Glomerular endothelial cell (primary cell): ENCODE measurements around the gene TARS2. TPM values are rescaled to one million over a fixed set of nuclear protein-coding genes. Genes with fewer than 3 reads are reported as not detected.
A peak's percentile ranks its signal among the peaks of the same experiment; 100 is the strongest.

Experiments
- DNase-seq: peaks from one replicate; pipeline ENCODE4 v3.0.0-alpha.2; 2011; ENCODE audit warnings: low read depth, low spot score; ENCODE audit errors: extremely low read depth
- total RNA-seq: library from RNA; depleted of rRNA; stranded (reverse); fragments of >200 nt; gene quantifications from 2 replicates; pipeline ENCODE4 v1.2.3, GENCODE V29; 2015

The TARS2 gene, protein sequence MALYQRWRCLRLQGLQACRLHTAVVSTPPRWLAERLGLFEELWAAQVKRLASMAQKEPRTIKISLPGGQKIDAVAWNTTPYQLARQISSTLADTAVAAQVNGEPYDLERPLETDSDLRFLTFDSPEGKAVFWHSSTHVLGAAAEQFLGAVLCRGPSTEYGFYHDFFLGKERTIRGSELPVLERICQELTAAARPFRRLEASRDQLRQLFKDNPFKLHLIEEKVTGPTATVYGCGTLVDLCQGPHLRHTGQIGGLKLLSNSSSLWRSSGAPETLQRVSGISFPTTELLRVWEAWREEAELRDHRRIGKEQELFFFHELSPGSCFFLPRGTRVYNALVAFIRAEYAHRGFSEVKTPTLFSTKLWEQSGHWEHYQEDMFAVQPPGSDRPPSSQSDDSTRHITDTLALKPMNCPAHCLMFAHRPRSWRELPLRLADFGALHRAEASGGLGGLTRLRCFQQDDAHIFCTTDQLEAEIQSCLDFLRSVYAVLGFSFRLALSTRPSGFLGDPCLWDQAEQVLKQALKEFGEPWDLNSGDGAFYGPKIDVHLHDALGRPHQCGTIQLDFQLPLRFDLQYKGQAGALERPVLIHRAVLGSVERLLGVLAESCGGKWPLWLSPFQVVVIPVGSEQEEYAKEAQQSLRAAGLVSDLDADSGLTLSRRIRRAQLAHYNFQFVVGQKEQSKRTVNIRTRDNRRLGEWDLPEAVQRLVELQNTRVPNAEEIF
- total RNA-seq: 12.9 and 14.2 TPM in 2 replicates

- DNase-seq: peak; percentile 94
Observed at GRCh38 chr1:150486966-150487762, at the start of gene TARS2. TSS of gene TARS2 (plus strand) at chr1:150487419. CDS start at chr1:150487451, 32 bp downstream.

DNA sequence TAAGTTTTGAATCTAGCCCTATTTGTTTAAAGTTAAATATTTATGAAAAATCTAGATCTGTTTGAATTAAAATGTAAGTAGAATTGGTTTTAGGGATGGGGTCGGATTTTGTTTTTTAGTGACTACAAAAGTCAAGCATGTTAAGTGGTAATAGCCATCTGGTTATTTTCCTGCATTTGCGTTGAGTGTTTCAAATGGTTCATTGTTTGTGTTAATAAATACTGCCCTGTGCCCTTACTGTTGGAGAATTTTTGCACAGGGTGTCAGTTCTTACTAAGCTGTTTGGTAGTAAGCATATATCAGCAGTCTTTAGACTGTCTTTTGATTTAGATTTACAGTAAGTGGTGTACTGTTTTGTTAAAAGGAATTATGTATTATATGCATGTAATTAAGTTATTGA, 46.1 kb upstream of the TARS2 start:
- DNase-seq: no peak

GRCh38 chr1:150444232-150444631, 43.0 kb upstream of the TARS2 start:
- DNase-seq: no peak

DNA sequence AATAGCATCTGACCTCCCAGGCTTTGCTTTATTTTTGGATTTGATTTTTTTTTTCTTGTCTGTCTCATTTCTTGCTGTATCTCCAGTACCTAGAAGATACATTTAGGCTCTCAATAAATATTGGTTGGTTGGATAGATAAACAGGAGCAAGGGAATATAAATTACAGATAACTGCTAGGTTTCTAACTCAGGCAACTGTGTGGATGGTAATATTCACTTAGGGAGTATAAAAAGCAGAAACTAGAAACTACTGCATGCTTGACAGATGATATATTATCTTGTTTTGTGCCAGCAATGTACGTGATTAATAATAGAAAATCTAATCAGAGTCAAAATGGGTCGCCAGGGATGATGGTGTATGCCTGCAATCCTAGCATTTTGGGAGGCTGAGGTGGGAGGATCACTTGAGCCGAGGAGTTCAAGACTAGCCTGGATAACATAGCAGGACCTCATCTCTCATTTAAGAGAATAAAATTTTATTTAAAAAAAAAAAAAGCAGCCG, 31.0 kb upstream of the TARS2 start:
- no peak for DNase-seq

GRCh38 chr1:150464422-150464826, 22.8 kb upstream of the TARS2 start:
- no peak for DNase-seq

DNA sequence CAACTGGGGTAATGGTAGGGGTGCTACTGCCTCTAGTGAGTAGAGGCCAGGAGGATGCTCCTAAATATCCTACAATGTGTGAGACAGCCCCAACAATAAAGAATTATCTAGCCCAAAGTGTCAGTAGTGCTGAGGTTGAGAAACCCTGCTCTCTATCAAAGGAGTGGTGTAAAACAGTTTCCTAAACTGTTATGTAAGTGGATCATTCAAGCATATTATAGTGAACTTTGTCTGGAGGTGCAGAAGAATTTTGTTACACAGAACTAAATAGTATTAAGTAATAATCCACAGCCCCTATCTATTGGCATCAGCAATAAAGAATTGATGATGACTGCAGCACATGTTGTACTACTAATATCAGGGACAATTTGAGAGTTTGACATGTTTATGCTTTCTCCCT, 20.3 kb upstream of the TARS2 start:
- DNase-seq: no peak

DNA sequence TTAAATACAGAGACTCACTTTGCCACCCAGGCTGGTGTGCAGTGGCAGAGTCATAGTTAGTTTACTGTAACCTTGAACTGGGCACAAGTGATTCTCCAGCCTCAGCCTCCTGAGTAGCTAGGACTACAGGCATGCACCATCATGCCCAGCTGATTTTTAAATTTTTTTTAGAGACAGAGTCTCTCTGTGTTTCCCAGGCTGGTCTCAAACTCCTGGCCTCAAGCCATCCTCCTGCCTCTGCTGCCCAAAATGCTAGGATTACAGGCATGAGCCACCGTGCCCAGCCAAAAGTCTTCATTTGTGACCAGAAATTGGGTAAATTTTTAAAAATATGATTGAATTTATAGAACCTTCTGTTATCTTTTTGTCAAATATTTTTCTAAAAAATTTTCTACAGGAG, 17.9 kb upstream of the TARS2 start:
- no peak for DNase-seq

DNA sequence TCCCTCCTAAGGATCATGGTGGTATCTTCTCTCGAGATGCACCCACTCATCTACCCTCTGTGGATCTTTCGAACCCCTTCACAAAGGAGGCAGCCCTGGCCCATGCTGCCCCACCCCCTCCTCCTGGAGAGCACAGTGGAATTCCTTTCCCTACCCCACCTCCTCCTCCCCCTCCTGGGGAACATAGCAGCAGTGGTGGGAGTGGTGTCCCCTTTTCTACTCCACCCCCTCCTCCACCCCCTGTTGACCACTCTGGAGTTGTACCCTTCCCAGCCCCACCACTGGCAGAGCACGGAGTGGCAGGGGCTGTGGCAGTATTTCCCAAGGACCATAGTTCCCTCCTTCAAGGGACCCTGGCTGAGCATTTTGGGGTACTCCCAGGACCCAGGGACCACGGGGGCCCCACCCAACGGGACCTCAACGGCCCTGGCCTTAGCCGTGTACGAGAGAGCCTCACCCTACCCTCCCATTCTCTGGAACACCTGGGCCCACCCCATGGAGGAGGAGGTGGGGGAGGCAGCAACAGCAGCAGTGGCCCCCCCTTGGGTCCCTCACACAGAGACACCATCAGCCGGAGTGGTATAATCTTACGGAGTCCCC, 14.5 kb upstream of the TARS2 start:
- DNase-seq: no peak

DNA sequence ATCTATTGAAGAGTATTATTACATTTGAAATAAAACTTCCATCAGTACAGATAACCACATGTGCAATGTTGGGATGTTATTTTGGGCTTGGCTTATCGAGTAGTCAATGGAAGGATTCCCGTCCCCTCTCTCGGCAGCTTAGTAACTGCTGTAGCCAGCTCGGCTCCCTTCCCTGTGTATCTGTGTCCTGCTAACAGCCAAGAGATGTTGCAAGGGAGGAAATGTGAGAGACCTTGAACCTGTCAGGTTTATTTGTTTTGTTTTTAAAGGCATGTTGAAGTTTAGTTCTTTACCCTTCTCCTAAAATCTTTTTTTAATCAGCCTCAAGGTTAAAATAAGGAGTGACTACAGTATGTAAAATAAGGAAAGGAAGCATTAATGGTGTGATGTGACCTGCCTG, 13.6 kb upstream of the TARS2 start:
- DNase-seq: no peak

DNA sequence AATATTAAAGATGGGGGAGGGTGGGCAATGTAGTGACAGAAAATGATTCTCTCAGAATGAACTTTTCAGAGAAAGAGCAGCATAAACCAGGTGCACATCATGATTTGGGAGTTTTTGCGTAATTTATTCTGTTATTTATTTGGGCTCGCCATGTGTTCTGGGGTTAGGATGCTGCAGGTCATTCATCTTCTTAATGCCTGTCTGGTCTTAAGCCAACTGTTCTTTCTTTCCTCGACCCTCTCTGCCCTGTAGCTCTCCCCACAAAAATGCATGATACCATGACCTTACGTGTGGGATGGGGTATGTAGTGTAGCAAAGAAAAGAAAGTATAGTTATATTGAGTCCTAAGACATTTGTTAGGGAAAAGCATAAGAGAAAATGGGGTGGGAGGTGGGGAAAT, 12.3 kb upstream of the TARS2 start:
- DNase-seq: no peak

DNA sequence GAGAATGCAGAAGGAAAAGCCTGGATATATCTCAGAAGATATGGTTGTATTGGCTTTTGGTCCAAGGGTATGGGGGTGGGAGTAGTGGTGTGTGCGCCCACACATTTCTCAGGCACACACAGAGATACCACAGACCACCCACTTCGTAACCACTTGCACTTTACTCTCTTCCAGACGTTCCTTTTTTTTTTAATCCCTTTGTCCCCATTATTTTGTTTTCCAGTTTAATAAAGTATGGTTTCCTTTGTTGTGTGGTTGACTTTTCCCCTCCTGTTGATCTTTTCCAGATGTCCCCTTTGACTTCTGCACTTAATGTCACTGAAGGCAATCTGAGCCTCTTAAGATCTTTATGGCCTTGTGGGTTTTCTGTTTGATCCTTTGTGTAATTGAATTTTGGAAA, 10.5 kb upstream of the TARS2 start:
- no peak for DNase-seq

DNA sequence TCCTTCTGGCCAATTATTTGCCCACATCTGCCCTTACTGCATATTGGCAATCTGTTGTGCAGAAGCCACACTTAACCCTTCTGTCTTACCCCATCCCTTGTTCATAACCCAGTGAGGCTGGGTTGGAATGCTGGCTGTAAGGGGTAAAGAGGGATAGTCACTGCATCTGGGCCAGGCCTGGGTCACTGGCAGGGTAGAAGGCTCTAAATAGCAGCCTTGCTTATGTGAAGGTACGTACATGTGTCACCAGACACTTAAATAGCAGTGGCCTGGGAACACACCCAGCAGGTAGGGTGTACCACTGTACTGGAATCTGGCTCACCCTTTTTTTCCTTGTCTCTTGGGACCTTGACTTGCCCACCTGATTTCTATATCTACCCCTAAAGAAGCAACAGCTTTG, 9.9 kb upstream of the TARS2 start:
- no peak for DNase-seq

DNA sequence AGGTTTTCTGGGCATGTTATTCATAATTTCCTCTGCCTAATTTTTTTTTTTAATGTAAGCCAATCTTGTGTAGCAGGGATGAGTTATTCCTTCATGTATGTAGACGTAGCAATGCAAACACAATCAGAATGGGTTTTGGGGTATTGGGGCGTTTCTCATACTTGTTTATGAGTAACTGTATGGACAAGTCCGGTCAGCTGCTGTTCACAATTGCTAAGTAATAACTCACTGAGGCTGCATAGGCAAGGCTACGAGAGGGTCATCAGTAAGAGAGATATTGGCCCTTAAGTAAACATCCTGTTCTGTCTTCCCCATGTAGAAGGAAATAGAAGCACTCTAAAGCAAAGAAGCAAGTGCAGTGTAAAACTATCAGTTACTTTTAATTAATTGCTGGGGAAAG, 9.5 kb upstream of the TARS2 start:
- no peak for DNase-seq

- DNase-seq: no peak
Observed at GRCh38 chr1:150479370-150479769, 7.8 kb upstream of the TARS2 start.

DNA sequence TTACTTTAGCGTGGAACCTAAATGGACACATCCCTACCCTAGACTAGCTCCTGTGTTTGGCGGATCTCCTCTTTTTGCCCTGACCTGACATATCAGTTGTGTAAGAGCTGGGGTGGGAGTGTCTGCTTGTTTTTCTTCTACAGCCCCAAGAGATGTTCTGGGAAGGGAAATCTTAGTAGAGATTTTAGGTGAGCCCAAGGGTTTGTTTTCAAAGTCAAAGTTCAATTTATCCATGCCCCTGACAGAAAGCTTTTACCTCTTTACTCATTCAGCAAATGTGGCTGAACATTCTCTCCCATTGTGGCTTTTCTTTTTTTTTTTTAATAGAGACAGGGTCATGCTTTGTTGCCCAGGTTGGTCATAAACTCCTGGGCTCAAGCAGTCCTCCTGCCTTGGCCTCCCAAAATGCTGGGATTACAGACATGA, 7.3 kb upstream of the TARS2 start:
- no peak for DNase-seq

DNA sequence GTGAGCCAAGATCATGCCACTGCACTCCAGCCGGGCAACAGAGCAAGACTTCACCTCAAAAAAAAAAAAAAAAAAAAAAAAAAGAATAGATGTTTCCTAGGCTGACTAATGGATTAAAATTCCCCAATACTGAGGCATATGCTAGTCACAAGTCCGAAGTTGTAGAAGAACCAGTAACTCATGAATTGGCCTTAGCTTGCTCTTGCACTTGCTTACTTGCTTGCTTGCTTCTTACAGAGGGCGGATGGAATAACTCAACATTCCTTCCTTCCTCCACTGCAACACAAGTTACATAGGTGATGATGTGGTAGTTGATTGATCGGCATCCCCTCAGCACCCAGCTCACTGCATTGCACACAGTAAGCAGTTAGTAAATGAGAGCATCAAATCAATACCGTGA, 2.8 kb upstream of the TARS2 start:
- DNase-seq: no peak

GRCh38 chr1:150484861-150485260, 2.4 kb upstream of the TARS2 start:
- DNase-seq: no peak

DNA sequence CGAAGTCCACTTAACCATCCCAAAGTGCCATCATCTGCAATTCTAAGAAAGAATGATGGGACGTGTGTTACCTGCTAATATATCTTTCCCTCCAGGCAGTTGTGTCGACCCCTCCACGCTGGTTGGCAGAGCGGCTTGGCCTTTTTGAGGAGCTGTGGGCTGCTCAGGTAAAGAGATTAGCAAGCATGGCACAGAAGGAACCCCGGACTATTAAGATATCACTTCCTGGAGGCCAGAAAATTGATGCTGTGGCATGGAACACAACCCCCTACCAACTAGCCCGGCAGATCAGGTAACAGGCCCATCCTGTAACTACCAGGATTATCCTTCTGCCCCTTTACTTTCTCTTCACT, 520 bp downstream of the TARS2 start:
- DNase-seq: no peak

DNA sequence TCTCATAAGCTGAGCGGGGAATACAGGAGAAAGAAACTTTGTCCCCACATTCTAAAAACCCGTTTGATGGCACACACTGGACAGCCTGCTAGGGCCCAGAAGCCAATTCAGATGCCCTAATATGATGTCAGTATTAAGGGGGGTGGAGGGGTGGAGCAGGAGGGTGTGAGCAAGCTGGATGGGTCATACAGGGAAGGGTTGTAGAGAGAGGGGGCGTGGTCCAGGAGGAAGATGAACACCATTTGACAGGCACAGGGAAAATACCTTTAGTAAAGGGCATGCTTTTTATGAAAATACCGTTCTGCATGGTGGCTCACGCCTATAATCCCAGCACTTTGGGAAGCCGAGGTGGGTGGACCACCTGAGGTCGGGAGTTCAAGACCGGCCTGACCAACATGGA, 6.0 kb downstream of the TARS2 start:
- DNase-seq: no peak

DNA sequence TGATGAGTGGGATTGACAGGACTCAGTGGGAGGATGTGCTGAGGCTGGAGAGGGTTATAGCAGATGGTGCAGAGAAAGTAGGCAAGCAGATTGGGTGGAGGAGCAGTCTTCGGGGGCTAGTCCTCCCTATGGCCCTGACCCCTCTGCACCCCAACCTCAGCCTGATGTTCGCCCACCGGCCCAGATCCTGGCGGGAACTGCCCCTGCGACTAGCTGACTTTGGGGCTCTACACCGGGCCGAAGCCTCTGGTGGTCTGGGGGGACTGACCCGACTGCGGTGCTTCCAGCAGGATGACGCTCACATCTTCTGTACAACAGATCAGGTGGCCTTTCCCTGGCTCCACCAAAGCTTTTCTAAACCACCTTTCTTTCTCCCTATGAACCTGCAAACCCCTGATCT, 11.1 kb downstream of the TARS2 start:
- no peak for DNase-seq

GRCh38 chr1:150505431-150505830, 18.2 kb downstream of the TARS2 start:
- DNase-seq: no peak
